ENCODE data around the gene DUOX1. TPM values are rescaled to one million over a fixed set of nuclear protein-coding genes. Genes with fewer than 3 reads are reported as not detected.
A peak's percentile ranks its signal among the peaks of the same experiment; 100 is the strongest.

DUOX1 gene
- total and polyA plus RNA-seq, 4 donors = 0.02 to 0.94 (median 0.08) TPM; not detected in 1

GRCh38 chr15:45117308-45118130 lies 12.3 kb upstream of the DUOX1 start:
- H3K4me3 ChIP-seq (ENCODE audit: low read depth in 1 of 3, low read length in 3 of 3) = no peak overlapping the region

GRCh38 chr15:45118131-45118588 lies 11.6 kb upstream of the DUOX1 start:
- peaks cover 0 to 8% (median 4%) of the 10 kb centered on the region in 4 donors for H3K27me3 ChIP-seq (ENCODE audit: control insufficient read depth in 4 of 4, insufficient read depth in 4 of 4, low read length in 3 of 4)
- peak; percentile 82 for DNase-seq (ENCODE audit: low spot score)
- no peak overlapping the region for H3K4me3 ChIP-seq (ENCODE audit: low read depth in 1 of 3, low read length in 3 of 3)
- peaks cover 7 to 31% (median 19%) of the 10 kb centered on the region in 4 donors for H3K4me1 ChIP-seq (ENCODE audit: control insufficient read depth in 4 of 4, insufficient read depth in 4 of 4, low read length in 3 of 4)
- H3K9ac ChIP-seq (ENCODE audit: low read depth in 1 of 2, low read length in 2 of 2) = no peak overlapping the region
- WGBS = under 1% methylated on average over 14 of the region's 14 CpGs
- H3K27ac ChIP-seq (ENCODE audit: low read depth in 1 of 2, low read length in 2 of 2) = no peak overlapping the region
- no peaks in the 10 kb centered on the region for H3K36me3 ChIP-seq (ENCODE audit: control insufficient read depth in 4 of 4, insufficient read depth in 3 of 4, low read depth in 1 of 4, low read length in 3 of 4)
- no peaks in the 10 kb centered on the region for H3K9me3 ChIP-seq (ENCODE audit: control insufficient read depth in 4 of 4, low read length in 3 of 4)
- TF ChIP-seq CTCF (IDR thresholded peaks at IDR 0.05; ENCODE audit: low read depth, low read length, missing input control) (peak; percentile 100), EGR1 (IDR thresholded peaks at IDR 0.05; ENCODE audit: low read depth in 2 of 2) (no peak), NR2F2 (IDR thresholded peaks at IDR 0.05) (peak; percentile 41), RXRA (IDR thresholded peaks at IDR 0.05) (peak in 1 of 2 donors; percentile 50), RAD21 (IDR thresholded peaks at IDR 0.05) (peak; percentile 95 to 97), SP1 (IDR thresholded peaks at IDR 0.05) (no peak)

More at GRCh38 chr15:45117308-45118130, 12.3 kb upstream of the DUOX1 start:
- peaks cover 12 to 38% (median 24%) of the 10 kb centered on the region in 4 donors for H3K4me1 ChIP-seq (ENCODE audit: control insufficient read depth in 4 of 4, insufficient read depth in 4 of 4, low read length in 3 of 4)
- 39% methylated on average over 33 of the region's 33 CpGs for WGBS
- no peak for DNase-seq (ENCODE audit: low spot score)
- TF ChIP-seq YY1 (IDR thresholded peaks at IDR 0.05) = no peak
- no peak for TF ChIP-seq CTCF (IDR thresholded peaks at IDR 0.05; ENCODE audit: low read depth, low read length, missing input control)
- no peak for TF ChIP-seq FOXA1 (IDR thresholded peaks at IDR 0.05)
- no peak for TF ChIP-seq HNF4G (IDR thresholded peaks at IDR 0.05)
- no peak for TF ChIP-seq SP1 (IDR thresholded peaks at IDR 0.05)
- TF ChIP-seq MAX (IDR thresholded peaks at IDR 0.05) = no peak
- TF ChIP-seq TAF1 (conservative IDR thresholded peaks at IDR 0.05) = no peak
- no peaks in the 10 kb centered on the region for H3K36me3 ChIP-seq (ENCODE audit: control insufficient read depth in 4 of 4, insufficient read depth in 3 of 4, low read depth in 1 of 4, low read length in 3 of 4)
- H3K9ac ChIP-seq (ENCODE audit: low read depth in 1 of 2, low read length in 2 of 2) = no peak overlapping the region
- no peaks in the 10 kb centered on the region for H3K9me3 ChIP-seq (ENCODE audit: control insufficient read depth in 4 of 4, low read length in 3 of 4)
- H3K27ac ChIP-seq (ENCODE audit: low read depth in 1 of 2, low read length in 2 of 2) = no peak overlapping the region
- peaks cover 4 to 12% (median 4%) of the 10 kb centered on the region in 4 donors for H3K27me3 ChIP-seq (ENCODE audit: control insufficient read depth in 4 of 4, insufficient read depth in 4 of 4, low read length in 3 of 4)

GRCh38 chr15:45118996-45119395 lies 10.8 kb upstream of the DUOX1 start:
- H3K9me3 ChIP-seq (ENCODE audit: control insufficient read depth in 4 of 4, low read length in 3 of 4) = no peaks in the 10 kb centered on the region
- no peaks in the 10 kb centered on the region for H3K36me3 ChIP-seq (ENCODE audit: control insufficient read depth in 4 of 4, insufficient read depth in 3 of 4, low read depth in 1 of 4, low read length in 3 of 4)
- 88% methylated on average over 5 of the region's 5 CpGs for WGBS

More at GRCh38 chr15:45118996-45119395, 10.8 kb upstream of the DUOX1 start:
- no peak for TF ChIP-seq TAF1 (conservative IDR thresholded peaks at IDR 0.05)
- no peak for TF ChIP-seq REST (IDR thresholded peaks at IDR 0.05)
- no peak for TF ChIP-seq SP1 (IDR thresholded peaks at IDR 0.05)
- no peak for TF ChIP-seq ZBTB33 (IDR thresholded peaks at IDR 0.05)
- DNase-seq (ENCODE audit: low spot score) = no peak
- H3K9ac ChIP-seq (ENCODE audit: low read depth in 1 of 2, low read length in 2 of 2) = no peak overlapping the region
- peaks cover 0 to 5% (median 2%) of the 10 kb centered on the region in 4 donors for H3K27me3 ChIP-seq (ENCODE audit: control insufficient read depth in 4 of 4, insufficient read depth in 4 of 4, low read length in 3 of 4)
- no peak overlapping the region for H3K4me3 ChIP-seq (ENCODE audit: low read depth in 1 of 3, low read length in 3 of 3)
- H3K27ac ChIP-seq (ENCODE audit: low read depth in 1 of 2, low read length in 2 of 2) = no peak overlapping the region
- H3K4me1 ChIP-seq (ENCODE audit: control insufficient read depth in 4 of 4, insufficient read depth in 4 of 4, low read length in 3 of 4) = peaks cover 7 to 25% (median 16%) of the 10 kb centered on the region in 4 donors
